ENCODE measurements around the gene PLEKHH1.

PLEKHH1 gene

GRCh38 chr14:67487937-67488893, 44.9 kb upstream of the PLEKHH1 start, which contains the start of gene TMEM229B:
Gene TMEM229B (minus strand): TSS chr14:67488721. CDS start chr14:67473923, 14,798 bp downstream.
- Mint-ChIP-seq H3K27ac (no peak within 1 kb of the TSS), H3K27me3 (ENCODE audit: low read depth, poor library complexity) (peaks cover 10% of the 10 kb centered on the region), H3K4me1 (peaks cover 14% of the 10 kb centered on the region), H3K4me3 (no peak within 1 kb of the TSS), H3K36me3 (ENCODE audit: low read depth) (no peaks in the 10 kb centered on the region), H3K9me3 (peaks cover 10% of the 10 kb centered on the region)
- DNase-seq = no peak
- TF ChIP-seq CTCF (IDR thresholded peaks at IDR 0.05) = no peak

- Mint-ChIP-seq H3K27me3 (ENCODE audit: low read depth, poor library complexity) (peaks cover 8% of the 10 kb centered on the region), H3K9me3 (peaks cover 17% of the 10 kb centered on the region), H3K4me1 (peaks cover 12% of the 10 kb centered on the region), H3K27ac (no peak overlapping the region), H3K4me3 (no peak overlapping the region), H3K36me3 (ENCODE audit: low read depth) (no peaks in the 10 kb centered on the region)
- no peak for DNase-seq
- TF ChIP-seq CTCF (IDR thresholded peaks at IDR 0.05) = no peak
Measured at GRCh38 chr14:67490196-67490595, 42.9 kb upstream of the PLEKHH1 start.

GRCh38 chr14:67491285-67491684, 41.8 kb upstream of the PLEKHH1 start:
- DNase-seq = no peak
- Mint-ChIP-seq H3K27ac (no peak overlapping the region), H3K9me3 (peaks cover 17% of the 10 kb centered on the region), H3K4me1 (peaks cover 4% of the 10 kb centered on the region), H3K36me3 (ENCODE audit: low read depth) (no peaks in the 10 kb centered on the region), H3K4me3 (no peak overlapping the region), H3K27me3 (ENCODE audit: low read depth, poor library complexity) (peaks cover 6% of the 10 kb centered on the region)
- no peak for TF ChIP-seq CTCF (IDR thresholded peaks at IDR 0.05)

GRCh38 chr14:67491741-67492507, 41.2 kb upstream of the PLEKHH1 start:
- Mint-ChIP-seq H3K27me3 (ENCODE audit: low read depth, poor library complexity) (peaks cover 7% of the 10 kb centered on the region), H3K4me1 (peaks cover 4% of the 10 kb centered on the region), H3K36me3 (ENCODE audit: low read depth) (no peaks in the 10 kb centered on the region), H3K4me3 (no peak overlapping the region), H3K27ac (peak overlapping the region; percentile 13), H3K9me3 (peaks cover 14% of the 10 kb centered on the region)
- TF ChIP-seq CTCF (IDR thresholded peaks at IDR 0.05) = no peak
- DNase-seq = no peak

- no peak for TF ChIP-seq CTCF (IDR thresholded peaks at IDR 0.05)
- DNase-seq = no peak
- Mint-ChIP-seq H3K4me3 (no peak overlapping the region), H3K27ac (no peak overlapping the region), H3K4me1 (peaks cover under 1% of the 10 kb centered on the region), H3K27me3 (ENCODE audit: low read depth, poor library complexity) (peaks cover 12% of the 10 kb centered on the region), H3K36me3 (ENCODE audit: low read depth) (no peaks in the 10 kb centered on the region), H3K9me3 (peaks cover 14% of the 10 kb centered on the region)
Measured at GRCh38 chr14:67492538-67492937, 40.6 kb upstream of the PLEKHH1 start.

Data from nephron progenitor cell (in vitro differentiated cells).